HCT116 (cell line): ENCODE measurements around the gene GPX2. TPM values are rescaled to one million over a fixed set of nuclear protein-coding genes. Genes with fewer than 3 reads are reported as not detected.

Experiments
- ATAC-seq: fragments of 200-7000 bp; cut with Tn5 transposase; 2 replicates; pipeline ENCODE4 v1.9.1; 2020; ENCODE audit warnings: mild to moderate bottlenecking, moderate library complexity
- BruUV-seq: library from RNA; stranded (reverse); fragments of 400-500 nt; replicated peaks from 2 replicates; lab custom pipeline; 2021; lab: Mats Ljungman, UMichigan
- CTCF ChIA-PET: fragments of 300-600 bp; sonication (Branson Sonifier 250); formaldehyde crosslinking; loops from one replicate; lab custom pipeline; 2021; ENCODE audit warnings: antibody characterized with exemption; lab: Charles Lee
- POLR2A ChIA-PET: fragments of 300-600, 350-600 bp; sonication (Branson Sonifier 250); formaldehyde crosslinking; loops from one replicate; lab custom pipeline; 2021; ENCODE audit warnings: antibody characterized with exemption; lab: Charles Lee
- RAD21 ChIA-PET, 2 experiments: fragments of 300-600 bp; sonication (Branson Sonifier 250); formaldehyde crosslinking; loops; one replicate each; lab custom pipeline; 2023; ENCODE audit warnings: low total read pairs in 2 of 2; ENCODE audit not compliant: uncharacterized antibody in 2 of 2, unreplicated experiment in 2 of 2, low non-redundant PET in 1 of 2; lab: Charles Lee
- DNase-seq: peaks from one replicate; pipeline ENCODE4 v3.0.0-alpha.2; 2010; ENCODE audit warnings: low read depth, low spot score
- H2AFZ ChIP-seq: fragments of 200-600 bp; shearing (Covaris generic), sonication (generic); 2 replicates; pipeline ENCODE4 v1.6.1; 2017; ENCODE audit warnings: low read depth, mixed run types, mixed read lengths, antibody characterized with exemption, low read length; ENCODE audit not compliant: poor library complexity, severe bottlenecking
- H3K27ac ChIP-seq: 2 replicates; pipeline ENCODE4 v1.5.1; 2012; ENCODE audit warnings: low read depth, low read length
- H3K27me3 ChIP-seq: fragments of 200-600 bp; sonication (generic); 2 replicates; pipeline ENCODE4 v1.6.1; 2016; ENCODE audit warnings: mixed run types, low read length, mixed read lengths; ENCODE audit not compliant: insufficient read depth
- H3K36me3 ChIP-seq, 2 experiments: fragments of 200-500 bp in 1 of 2; fragments of 200-600 bp in 1 of 2; sonication (Bioruptor generic) in 1 of 2; sonication (generic) in 1 of 2; 2 replicates each; pipeline versions ENCODE4 v1.5.1 to v1.6.1; 2014 to 2016; ENCODE audit warnings: low read length in 2 of 2, inconsistent platforms in 1 of 2, mixed read lengths in 1 of 2, mixed run types in 1 of 2; ENCODE audit not compliant: insufficient read depth in 2 of 2, control insufficient read depth in 1 of 2
- H3K4me1 ChIP-seq, 2 experiments: fragments of 200-600 bp in 1 of 2; sonication (generic) in 1 of 2; 2 replicates each; pipeline versions ENCODE4 v1.5.1 to v1.6.1; 2012 to 2017; ENCODE audit warnings: low read length in 2 of 2, inconsistent platforms in 1 of 2, mild to moderate bottlenecking in 1 of 2, mixed read lengths in 1 of 2, mixed run types in 1 of 2, moderate library complexity in 1 of 2; ENCODE audit not compliant: insufficient read depth in 2 of 2, control insufficient read depth in 1 of 2
- H3K4me2 ChIP-seq: fragments of 200-600 bp; sonication (generic); 2 replicates; pipeline ENCODE4 v1.6.1; 2017; ENCODE audit warnings: mixed run types, low read length, mixed read lengths
- H3K4me3 ChIP-seq, 2 experiments: fragments of 200-600 bp in 1 of 2; sonication (generic) in 1 of 2; replicated peaks in 1 of 2; 2 replicates each; pipeline ENCODE4 v1.5.1; 2011 to 2016; ENCODE audit warnings: low read length in 2 of 2, control low read depth in 1 of 2, low read depth in 1 of 2, mild to moderate bottlenecking in 1 of 2, mixed read lengths in 1 of 2, mixed run types in 1 of 2
- H3K79me2 ChIP-seq: fragments of 200-600 bp; sonication (generic); 2 replicates; pipeline ENCODE4 v1.6.1; 2017; ENCODE audit warnings: mild to moderate bottlenecking, mixed run types, low read length, moderate library complexity, mixed read lengths; ENCODE audit not compliant: insufficient read depth
- H3K9ac ChIP-seq: fragments of 200-600 bp; sonication (generic); 2 replicates; pipeline ENCODE4 v1.6.1; 2016; ENCODE audit warnings: low read length, mixed read lengths
- H3K9me2 ChIP-seq: fragments of 200-600 bp; sonication (generic), shearing (Covaris generic); 2 replicates; pipeline ENCODE4 v1.6.1; 2017; ENCODE audit warnings: mixed run types, mild to moderate bottlenecking, moderate library complexity; ENCODE audit not compliant: insufficient read depth
- H3K9me3 ChIP-seq, 2 experiments: fragments of 200-500 bp in 1 of 2; fragments of 200-600 bp in 1 of 2; sonication (Bioruptor generic) in 1 of 2; sonication (generic) in 1 of 2; 2 replicates each; pipeline ENCODE4 v1.6.1; 2014 to 2017; ENCODE audit warnings: low read length in 2 of 2, mixed read lengths in 2 of 2, inconsistent platforms in 1 of 2, low read depth in 1 of 2, mild to moderate bottlenecking in 1 of 2, mixed run types in 1 of 2, moderate library complexity in 1 of 2; ENCODE audit not compliant: control insufficient read depth in 1 of 2, insufficient read depth in 1 of 2
- H4K20me1 ChIP-seq: fragments of 200-600 bp; sonication (generic), shearing (Covaris generic); 2 replicates; pipeline ENCODE4 v1.6.1; 2017; ENCODE audit warnings: mixed run types, mild to moderate bottlenecking, moderate library complexity; ENCODE audit not compliant: insufficient read depth
- CBX3 ChIP-seq: IDR thresholded peaks from 2 replicates; pipeline ENCODE4 v1.6.1; 2012; ENCODE audit warnings: low read depth
- CEBPB ChIP-seq: IDR thresholded peaks from 2 replicates; pipeline ENCODE4 v1.6.1; 2012; ENCODE audit warnings: low read depth
- EGR1 ChIP-seq: IDR thresholded peaks from 2 replicates; pipeline ENCODE4 v1.6.1; 2012; ENCODE audit warnings: low read depth
- ELF1 ChIP-seq: IDR thresholded peaks from 2 replicates; pipeline ENCODE4 v1.6.1; 2012; ENCODE audit warnings: low read depth, borderline replicate concordance
- EZH2 ChIP-seq: fragments of 200-600 bp; sonication (generic); IDR thresholded peaks from 2 replicates; pipeline ENCODE4 v1.6.1; 2017; ENCODE audit warnings: antibody characterized with exemption, mixed run types
- EZH2phosphoT487 ChIP-seq: fragments of 200-600 bp; IDR thresholded peaks from 2 replicates; pipeline ENCODE4 v1.6.1; 2018; ENCODE audit warnings: antibody characterized with exemption, borderline replicate concordance
- FOSL1 ChIP-seq: IDR thresholded peaks from 2 replicates; pipeline ENCODE4 v1.6.1; 2012; ENCODE audit warnings: low read depth
- JUND ChIP-seq: IDR thresholded peaks from 2 replicates; pipeline ENCODE4 v1.6.1; 2012
- MAX ChIP-seq: IDR thresholded peaks from 2 replicates; pipeline ENCODE4 v1.6.1; 2012
- POLR2A ChIP-seq: IDR thresholded peaks from 2 replicates; pipeline ENCODE4 v1.7.0; 2011; ENCODE audit warnings: borderline replicate concordance; ENCODE audit not compliant: insufficient read depth, insufficient read length; ENCODE audit errors: extremely low read depth
- RAD21 ChIP-seq: IDR thresholded peaks from 2 replicates; pipeline ENCODE4 v1.6.1; 2012; ENCODE audit warnings: low read depth, mild to moderate bottlenecking
- SIN3A ChIP-seq: IDR thresholded peaks from 2 replicates; pipeline ENCODE4 v1.6.1; 2012; ENCODE audit warnings: low read depth
- SP1 ChIP-seq: IDR thresholded peaks from 2 replicates; pipeline ENCODE4 v1.6.1; 2012; ENCODE audit warnings: low read depth
- YY1 ChIP-seq: IDR thresholded peaks from 2 replicates; pipeline ENCODE4 v1.6.1; 2011; ENCODE audit warnings: low read length, low read depth, moderate library complexity, mild to moderate bottlenecking; ENCODE audit not compliant: insufficient replicate concordance; ENCODE audit errors: extremely low read depth
- ZFX ChIP-seq: fragments of 450-650 bp; IDR thresholded peaks from 2 replicates; pipeline ENCODE4 v1.6.1; 2017
- ZNF274 ChIP-seq: fragments of 200-500 bp; sonication (Bioruptor generic); IDR thresholded peaks from 2 replicates; pipeline ENCODE4 v1.6.1; 2014; ENCODE audit warnings: mild to moderate bottlenecking, low read depth, low read length, inconsistent platforms
- intact Hi-C: fragments of 100-400 bp; cut with micrococcal nuclease; formaldehyde crosslinking; loops from 2 replicates; pipeline ENCODE4 v1.10.0; 2022
- total RNA-seq: library from RNA; stranded (reverse); gene quantifications from one replicate; pipeline ENCODE4 v1.2.1, GENCODE V29; 2021; ENCODE audit not compliant: unreplicated experiment
- TF ChIP-seq, protein P1 (sequence below): IDR thresholded peaks from 2 replicates; pipeline ENCODE4 v1.6.1; 2012; ENCODE audit warnings: low read depth

GPX2 gene
- total RNA-seq, 1 experiment from 2014 or later = 0.61 TPM

DNA sequence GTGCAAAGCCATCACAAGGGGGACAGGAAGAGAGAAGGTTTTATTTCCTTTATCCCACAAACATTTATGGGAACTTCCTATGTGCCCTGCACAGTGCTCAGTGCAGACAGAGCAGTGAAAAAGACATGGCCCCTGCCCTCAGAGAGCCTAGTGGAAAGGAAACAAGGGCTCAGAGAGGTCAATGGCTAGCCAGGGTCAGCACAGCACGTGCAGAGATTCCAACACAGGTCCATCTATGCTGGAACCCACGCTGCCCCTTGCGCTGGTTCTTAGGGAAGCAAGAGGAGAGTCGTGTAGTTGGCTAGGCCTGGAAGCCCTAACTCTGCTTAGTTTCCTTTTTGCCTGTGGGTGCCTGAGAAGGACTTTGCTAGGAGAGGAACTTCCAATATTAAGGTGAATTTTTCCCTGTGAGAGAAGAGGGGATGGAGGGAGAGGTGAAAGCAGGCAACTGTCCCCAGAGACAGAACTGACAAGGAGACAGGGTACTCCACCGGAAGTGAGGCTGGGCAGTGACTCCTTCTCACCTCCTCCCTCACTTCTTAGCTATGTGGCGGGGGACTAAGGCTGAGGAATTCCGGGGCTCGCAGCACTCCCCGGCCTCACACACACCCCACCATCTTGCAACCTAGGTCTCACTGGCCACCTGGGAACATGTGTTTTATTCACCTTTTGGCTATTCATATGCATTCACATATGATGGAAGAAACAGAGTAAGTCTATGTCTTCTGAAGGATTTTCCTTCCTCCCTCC is 12.1 kb upstream of the GPX2 start:
- RAD21 ChIA-PET = no interaction called here
- intact Hi-C loops = no loop called here
- ATAC-seq = no peak
- Histone ChIP-seq H3K36me3 (no peaks in the 10 kb centered on the region), H3K27ac (no peak overlapping the region), H3K9ac (no peak overlapping the region), H2AFZ (no peak overlapping the region), H3K79me2 (no peaks in the 10 kb centered on the region), H3K4me1 (no peaks in the 10 kb centered on the region), H3K4me2 (no peak overlapping the region), H3K9me2 (no peaks in the 10 kb centered on the region), H4K20me1 (no peaks in the 10 kb centered on the region), H3K4me3 (no peak overlapping the region), H3K9me3 (no peaks in the 10 kb centered on the region), H3K27me3 (no peaks in the 10 kb centered on the region)
- CTCF ChIA-PET = no interaction called here
- TF ChIP-seq SP1 (no peak), EGR1 (no peak), POLR2A (no peak), CBX3 (no peak), FOSL1 (no peak), ZFX (no peak), RAD21 (no peak), EZH2 (no peak), ELF1 (no peak), SIN3A (no peak), JUND (no peak), MAX (no peak), EZH2phosphoT487 (no peak)
- no TSS peak for BruUV-seq
- DNase-seq = no peak
- POLR2A ChIA-PET = no interaction called here

- ATAC-seq (no peak), DNase-seq (no peak)
- H3K9ac ChIP-seq = no peak overlapping the region
- no peak for TF ChIP-seq YY1
- no peak for TF ChIP-seq FOSL1
- TF ChIP-seq, protein P1, sequence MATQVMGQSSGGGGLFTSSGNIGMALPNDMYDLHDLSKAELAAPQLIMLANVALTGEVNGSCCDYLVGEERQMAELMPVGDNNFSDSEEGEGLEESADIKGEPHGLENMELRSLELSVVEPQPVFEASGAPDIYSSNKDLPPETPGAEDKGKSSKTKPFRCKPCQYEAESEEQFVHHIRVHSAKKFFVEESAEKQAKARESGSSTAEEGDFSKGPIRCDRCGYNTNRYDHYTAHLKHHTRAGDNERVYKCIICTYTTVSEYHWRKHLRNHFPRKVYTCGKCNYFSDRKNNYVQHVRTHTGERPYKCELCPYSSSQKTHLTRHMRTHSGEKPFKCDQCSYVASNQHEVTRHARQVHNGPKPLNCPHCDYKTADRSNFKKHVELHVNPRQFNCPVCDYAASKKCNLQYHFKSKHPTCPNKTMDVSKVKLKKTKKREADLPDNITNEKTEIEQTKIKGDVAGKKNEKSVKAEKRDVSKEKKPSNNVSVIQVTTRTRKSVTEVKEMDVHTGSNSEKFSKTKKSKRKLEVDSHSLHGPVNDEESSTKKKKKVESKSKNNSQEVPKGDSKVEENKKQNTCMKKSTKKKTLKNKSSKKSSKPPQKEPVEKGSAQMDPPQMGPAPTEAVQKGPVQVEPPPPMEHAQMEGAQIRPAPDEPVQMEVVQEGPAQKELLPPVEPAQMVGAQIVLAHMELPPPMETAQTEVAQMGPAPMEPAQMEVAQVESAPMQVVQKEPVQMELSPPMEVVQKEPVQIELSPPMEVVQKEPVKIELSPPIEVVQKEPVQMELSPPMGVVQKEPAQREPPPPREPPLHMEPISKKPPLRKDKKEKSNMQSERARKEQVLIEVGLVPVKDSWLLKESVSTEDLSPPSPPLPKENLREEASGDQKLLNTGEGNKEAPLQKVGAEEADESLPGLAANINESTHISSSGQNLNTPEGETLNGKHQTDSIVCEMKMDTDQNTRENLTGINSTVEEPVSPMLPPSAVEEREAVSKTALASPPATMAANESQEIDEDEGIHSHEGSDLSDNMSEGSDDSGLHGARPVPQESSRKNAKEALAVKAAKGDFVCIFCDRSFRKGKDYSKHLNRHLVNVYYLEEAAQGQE = no peak
- TF ChIP-seq SP1 = no peak
- TF ChIP-seq MAX = no peak
- TF ChIP-seq EGR1 = no peak
- no peak for TF ChIP-seq SIN3A
- TF ChIP-seq ZNF274 = no peak
- TF ChIP-seq RAD21 = no peak
- TF ChIP-seq POLR2A = no peak
- no peak for TF ChIP-seq CEBPB
- no TSS peak for BruUV-seq
- no peak overlapping the region for H3K27ac ChIP-seq
- ChIA-PET CTCF (interaction anchor here (1.1 to 1.2 kb wide), 2 partner anchors 8 to 10 kb away, joined by 3 read pairs; no protein-coding TSS in a partner anchor), POLR2A (no interaction called here), RAD21 (no interaction called here)
- H4K20me1 ChIP-seq = no peaks in the 10 kb centered on the region
- intact Hi-C loops = no loop called here
- no peaks in the 10 kb centered on the region for H3K27me3 ChIP-seq
- H3K4me3 ChIP-seq = no peak overlapping the region
- H3K9me2 ChIP-seq = no peaks in the 10 kb centered on the region
- H3K4me2 ChIP-seq = no peak overlapping the region
- no peaks in the 10 kb centered on the region for H3K9me3 ChIP-seq
- no peaks in the 10 kb centered on the region for H3K36me3 ChIP-seq
- H3K4me1 ChIP-seq = no peaks in the 10 kb centered on the region
- H2AFZ ChIP-seq = no peak overlapping the region
- no peaks in the 10 kb centered on the region for H3K79me2 ChIP-seq
These were observed 11.1 kb upstream of the GPX2 start for GRCh38 chr14:64953661-64954060.
